HEK293 (cell line): ENCODE measurements around the gene CSNK2A1.

ENCODE experiments used
- REST ChIP-seq: fragments of 450-650 bp; formaldehyde crosslinking; IDR thresholded peaks from 2 replicates; pipeline ENCODE4 v1.5.1; 2016; ENCODE audit warnings: missing biosample characterization, missing genetic modification characterization
- SALL2 ChIP-seq: fragments of 450-650 bp; formaldehyde crosslinking; IDR thresholded peaks from 2 replicates; pipeline ENCODE4 v1.5.0; 2017; ENCODE audit warnings: missing biosample characterization, mild to moderate bottlenecking, missing genetic modification characterization, borderline replicate concordance
- ZBTB1 ChIP-seq: fragments of 450-650 bp; formaldehyde crosslinking; IDR thresholded peaks from 2 replicates; pipeline ENCODE4 v1.5.1; 2016; ENCODE audit warnings: missing biosample characterization, missing genetic modification characterization
- ZBTB17 ChIP-seq: fragments of 450-650 bp; formaldehyde crosslinking; IDR thresholded peaks from 2 replicates; pipeline ENCODE4 v1.5.1; 2016; ENCODE audit warnings: missing biosample characterization, missing genetic modification characterization
- ZNF138 ChIP-seq: fragments of 450-650 bp; formaldehyde crosslinking; IDR thresholded peaks from 2 replicates; pipeline ENCODE4 v1.5.1; 2016; ENCODE audit warnings: missing biosample characterization, missing genetic modification characterization, borderline replicate concordance
- ZNF324 ChIP-seq: fragments of 450-650 bp; formaldehyde crosslinking; IDR thresholded peaks from 2 replicates; pipeline ENCODE4 v1.5.1; 2016; ENCODE audit warnings: missing biosample characterization, missing genetic modification characterization
- ZNF555 ChIP-seq: fragments of 450-650 bp; formaldehyde crosslinking; conservative IDR thresholded peaks from 2 replicates; pipeline ENCODE4 v1.5.1; 2017; ENCODE audit warnings: missing biosample characterization, mild to moderate bottlenecking, missing genetic modification characterization, inconsistent platforms
- ZSCAN23 ChIP-seq: fragments of 450-650 bp; formaldehyde crosslinking; IDR thresholded peaks from 2 replicates; pipeline ENCODE4 v1.5.1; 2016; ENCODE audit warnings: missing biosample characterization, missing genetic modification characterization
- TF ChIP-seq, protein P1 (sequence below): fragments of 450-650 bp; formaldehyde crosslinking; IDR thresholded peaks from 2 replicates; pipeline ENCODE4 v1.5.1; 2016; ENCODE audit warnings: missing biosample characterization, missing genetic modification characterization
- TF ChIP-seq, protein P2 (sequence below): fragments of 450-650 bp; formaldehyde crosslinking; IDR thresholded peaks from 2 replicates; pipeline ENCODE4 v1.5.1; 2016; ENCODE audit warnings: missing biosample characterization, missing genetic modification characterization
- TF ChIP-seq, protein P3 (sequence below): fragments of 450-650 bp; formaldehyde crosslinking; IDR thresholded peaks from 2 replicates; pipeline ENCODE4 v1.5.1; 2016; ENCODE audit warnings: missing biosample characterization, missing genetic modification characterization

GRCh38 chr20:436476-436875 lies 107.1 kb downstream of the CSNK2A1 start:
- TF ChIP-seq, protein P1, sequence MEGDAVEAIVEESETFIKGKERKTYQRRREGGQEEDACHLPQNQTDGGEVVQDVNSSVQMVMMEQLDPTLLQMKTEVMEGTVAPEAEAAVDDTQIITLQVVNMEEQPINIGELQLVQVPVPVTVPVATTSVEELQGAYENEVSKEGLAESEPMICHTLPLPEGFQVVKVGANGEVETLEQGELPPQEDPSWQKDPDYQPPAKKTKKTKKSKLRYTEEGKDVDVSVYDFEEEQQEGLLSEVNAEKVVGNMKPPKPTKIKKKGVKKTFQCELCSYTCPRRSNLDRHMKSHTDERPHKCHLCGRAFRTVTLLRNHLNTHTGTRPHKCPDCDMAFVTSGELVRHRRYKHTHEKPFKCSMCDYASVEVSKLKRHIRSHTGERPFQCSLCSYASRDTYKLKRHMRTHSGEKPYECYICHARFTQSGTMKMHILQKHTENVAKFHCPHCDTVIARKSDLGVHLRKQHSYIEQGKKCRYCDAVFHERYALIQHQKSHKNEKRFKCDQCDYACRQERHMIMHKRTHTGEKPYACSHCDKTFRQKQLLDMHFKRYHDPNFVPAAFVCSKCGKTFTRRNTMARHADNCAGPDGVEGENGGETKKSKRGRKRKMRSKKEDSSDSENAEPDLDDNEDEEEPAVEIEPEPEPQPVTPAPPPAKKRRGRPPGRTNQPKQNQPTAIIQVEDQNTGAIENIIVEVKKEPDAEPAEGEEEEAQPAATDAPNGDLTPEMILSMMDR: no peak
- no peak for TF ChIP-seq ZBTB1 (tag by site-specific recombination)
- no peak for TF ChIP-seq ZNF555 (tag by site-specific recombination)
- no peak for TF ChIP-seq ZSCAN23 (tag by site-specific recombination)
- TF ChIP-seq, protein P2, sequence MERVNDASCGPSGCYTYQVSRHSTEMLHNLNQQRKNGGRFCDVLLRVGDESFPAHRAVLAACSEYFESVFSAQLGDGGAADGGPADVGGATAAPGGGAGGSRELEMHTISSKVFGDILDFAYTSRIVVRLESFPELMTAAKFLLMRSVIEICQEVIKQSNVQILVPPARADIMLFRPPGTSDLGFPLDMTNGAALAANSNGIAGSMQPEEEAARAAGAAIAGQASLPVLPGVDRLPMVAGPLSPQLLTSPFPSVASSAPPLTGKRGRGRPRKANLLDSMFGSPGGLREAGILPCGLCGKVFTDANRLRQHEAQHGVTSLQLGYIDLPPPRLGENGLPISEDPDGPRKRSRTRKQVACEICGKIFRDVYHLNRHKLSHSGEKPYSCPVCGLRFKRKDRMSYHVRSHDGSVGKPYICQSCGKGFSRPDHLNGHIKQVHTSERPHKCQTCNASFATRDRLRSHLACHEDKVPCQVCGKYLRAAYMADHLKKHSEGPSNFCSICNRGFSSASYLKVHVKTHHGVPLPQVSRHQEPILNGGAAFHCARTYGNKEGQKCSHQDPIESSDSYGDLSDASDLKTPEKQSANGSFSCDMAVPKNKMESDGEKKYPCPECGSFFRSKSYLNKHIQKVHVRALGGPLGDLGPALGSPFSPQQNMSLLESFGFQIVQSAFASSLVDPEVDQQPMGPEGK (tag by site-specific recombination): no peak
- TF ChIP-seq SALL2: no peak
- no peak for TF ChIP-seq ZNF324
- TF ChIP-seq, protein P3, sequence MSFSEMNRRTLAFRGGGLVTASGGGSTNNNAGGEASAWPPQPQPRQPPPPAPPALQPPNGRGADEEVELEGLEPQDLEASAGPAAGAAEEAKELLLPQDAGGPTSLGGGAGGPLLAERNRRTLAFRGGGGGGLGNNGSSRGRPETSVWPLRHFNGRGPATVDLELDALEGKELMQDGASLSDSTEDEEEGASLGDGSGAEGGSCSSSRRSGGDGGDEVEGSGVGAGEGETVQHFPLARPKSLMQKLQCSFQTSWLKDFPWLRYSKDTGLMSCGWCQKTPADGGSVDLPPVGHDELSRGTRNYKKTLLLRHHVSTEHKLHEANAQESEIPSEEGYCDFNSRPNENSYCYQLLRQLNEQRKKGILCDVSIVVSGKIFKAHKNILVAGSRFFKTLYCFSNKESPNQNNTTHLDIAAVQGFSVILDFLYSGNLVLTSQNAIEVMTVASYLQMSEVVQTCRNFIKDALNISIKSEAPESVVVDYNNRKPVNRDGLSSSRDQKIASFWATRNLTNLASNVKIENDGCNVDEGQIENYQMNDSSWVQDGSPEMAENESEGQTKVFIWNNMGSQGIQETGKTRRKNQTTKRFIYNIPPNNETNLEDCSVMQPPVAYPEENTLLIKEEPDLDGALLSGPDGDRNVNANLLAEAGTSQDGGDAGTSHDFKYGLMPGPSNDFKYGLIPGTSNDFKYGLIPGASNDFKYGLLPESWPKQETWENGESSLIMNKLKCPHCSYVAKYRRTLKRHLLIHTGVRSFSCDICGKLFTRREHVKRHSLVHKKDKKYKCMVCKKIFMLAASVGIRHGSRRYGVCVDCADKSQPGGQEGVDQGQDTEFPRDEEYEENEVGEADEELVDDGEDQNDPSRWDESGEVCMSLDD (tag by site-specific recombination): no peak
- no peak for TF ChIP-seq REST (tag by site-specific recombination)
- TF ChIP-seq ZBTB17 (tag by site-specific recombination): no peak
- no peak for TF ChIP-seq ZNF138
